ENCODE data around the gene COP1. TPM values are rescaled to one million over a fixed set of nuclear protein-coding genes. Genes with fewer than 3 reads are reported as not detected.
A peak's percentile ranks its signal among the peaks of the same experiment; 100 is the strongest.

The COP1 gene
- total and polyA plus RNA-seq, 10 of the 15 experiments (the other 5 are each of a cell fraction or from before 2014, with no cell fraction given) = 17.7 to 49.9 (median 38.7) TPM

DNA sequence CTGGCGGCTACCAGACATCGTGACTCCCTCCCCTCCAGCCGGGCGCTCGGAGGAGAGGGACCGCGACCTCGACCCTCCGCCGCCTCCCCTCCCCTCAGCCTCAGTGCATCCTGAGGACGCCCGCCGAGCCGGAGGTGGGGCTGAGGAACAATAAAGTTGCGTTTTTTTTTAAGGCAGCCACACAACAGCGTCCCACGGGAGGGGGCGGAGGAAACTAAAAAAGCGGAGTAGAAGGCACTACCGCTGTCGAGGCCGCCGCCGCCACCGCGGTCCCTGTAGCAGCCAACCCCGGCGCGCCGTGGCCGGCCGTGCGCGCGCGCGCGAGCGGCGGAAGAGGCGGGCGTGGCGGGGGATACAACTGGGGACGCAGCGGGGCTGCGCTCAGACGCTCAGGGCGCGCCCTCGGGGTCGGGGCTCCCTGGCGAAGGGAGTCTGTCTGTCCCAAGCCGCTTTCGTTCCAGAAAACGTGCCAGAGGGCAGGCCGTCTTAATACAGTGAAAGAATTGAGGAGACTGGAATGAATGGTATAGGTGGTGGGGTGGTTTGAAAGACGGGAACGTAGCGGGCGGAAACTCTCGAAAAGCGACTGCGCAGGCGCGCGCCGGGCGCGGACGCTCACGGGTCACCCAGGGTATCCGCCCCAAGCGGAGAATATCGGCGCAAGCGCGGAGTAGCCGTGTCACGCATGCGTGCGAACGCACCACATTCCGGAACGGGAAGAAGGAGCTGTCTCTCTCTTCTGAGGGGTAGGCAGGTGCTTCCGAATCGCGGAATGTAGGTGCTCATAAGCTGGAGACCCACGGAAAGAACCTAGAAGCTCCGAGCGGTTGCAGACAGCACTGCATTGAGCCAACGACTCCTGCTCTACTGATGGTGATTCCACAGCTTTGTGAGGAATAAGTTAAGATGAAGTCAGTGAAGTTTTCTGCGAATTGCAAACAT, at the start of gene COP1 (continued):
- TF ChIP-seq, protein P1, sequence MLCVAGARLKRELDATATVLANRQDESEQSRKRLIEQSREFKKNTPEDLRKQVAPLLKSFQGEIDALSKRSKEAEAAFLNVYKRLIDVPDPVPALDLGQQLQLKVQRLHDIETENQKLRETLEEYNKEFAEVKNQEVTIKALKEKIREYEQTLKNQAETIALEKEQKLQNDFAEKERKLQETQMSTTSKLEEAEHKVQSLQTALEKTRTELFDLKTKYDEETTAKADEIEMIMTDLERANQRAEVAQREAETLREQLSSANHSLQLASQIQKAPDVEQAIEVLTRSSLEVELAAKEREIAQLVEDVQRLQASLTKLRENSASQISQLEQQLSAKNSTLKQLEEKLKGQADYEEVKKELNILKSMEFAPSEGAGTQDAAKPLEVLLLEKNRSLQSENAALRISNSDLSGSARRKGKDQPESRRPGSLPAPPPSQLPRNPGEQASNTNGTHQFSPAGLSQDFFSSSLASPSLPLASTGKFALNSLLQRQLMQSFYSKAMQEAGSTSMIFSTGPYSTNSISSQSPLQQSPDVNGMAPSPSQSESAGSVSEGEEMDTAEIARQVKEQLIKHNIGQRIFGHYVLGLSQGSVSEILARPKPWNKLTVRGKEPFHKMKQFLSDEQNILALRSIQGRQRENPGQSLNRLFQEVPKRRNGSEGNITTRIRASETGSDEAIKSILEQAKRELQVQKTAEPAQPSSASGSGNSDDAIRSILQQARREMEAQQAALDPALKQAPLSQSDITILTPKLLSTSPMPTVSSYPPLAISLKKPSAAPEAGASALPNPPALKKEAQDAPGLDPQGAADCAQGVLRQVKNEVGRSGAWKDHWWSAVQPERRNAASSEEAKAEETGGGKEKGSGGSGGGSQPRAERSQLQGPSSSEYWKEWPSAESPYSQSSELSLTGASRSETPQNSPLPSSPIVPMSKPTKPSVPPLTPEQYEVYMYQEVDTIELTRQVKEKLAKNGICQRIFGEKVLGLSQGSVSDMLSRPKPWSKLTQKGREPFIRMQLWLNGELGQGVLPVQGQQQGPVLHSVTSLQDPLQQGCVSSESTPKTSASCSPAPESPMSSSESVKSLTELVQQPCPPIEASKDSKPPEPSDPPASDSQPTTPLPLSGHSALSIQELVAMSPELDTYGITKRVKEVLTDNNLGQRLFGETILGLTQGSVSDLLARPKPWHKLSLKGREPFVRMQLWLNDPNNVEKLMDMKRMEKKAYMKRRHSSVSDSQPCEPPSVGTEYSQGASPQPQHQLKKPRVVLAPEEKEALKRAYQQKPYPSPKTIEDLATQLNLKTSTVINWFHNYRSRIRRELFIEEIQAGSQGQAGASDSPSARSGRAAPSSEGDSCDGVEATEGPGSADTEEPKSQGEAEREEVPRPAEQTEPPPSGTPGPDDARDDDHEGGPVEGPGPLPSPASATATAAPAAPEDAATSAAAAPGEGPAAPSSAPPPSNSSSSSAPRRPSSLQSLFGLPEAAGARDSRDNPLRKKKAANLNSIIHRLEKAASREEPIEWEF (IDR thresholded peaks at IDR 0.05; ENCODE audit: insufficient replicate concordance, low read depth, low read length) = peak; percentile 59
- TF ChIP-seq MTA3 (IDR thresholded peaks at IDR 0.05; ENCODE audit: borderline replicate concordance, low read length) (no peak), ZNF24 (IDR thresholded peaks at IDR 0.05) (0 out of 2 replicates have a peak, but pooled peaks have one; percentile 24), GATAD2B (conservative IDR thresholded peaks at IDR 0.05; ENCODE audit: low read depth) (peak; percentile 19; the same call in 1 of the 2 replicates), NBN (IDR thresholded peaks at IDR 0.05) (0 out of 2 replicates have a peak, but pooled peaks have one; percentile 14), PRDM15 (CRISPR knock-in tag; IDR thresholded peaks at IDR 0.05) (no peak)
- TF ChIP-seq, protein P2, sequence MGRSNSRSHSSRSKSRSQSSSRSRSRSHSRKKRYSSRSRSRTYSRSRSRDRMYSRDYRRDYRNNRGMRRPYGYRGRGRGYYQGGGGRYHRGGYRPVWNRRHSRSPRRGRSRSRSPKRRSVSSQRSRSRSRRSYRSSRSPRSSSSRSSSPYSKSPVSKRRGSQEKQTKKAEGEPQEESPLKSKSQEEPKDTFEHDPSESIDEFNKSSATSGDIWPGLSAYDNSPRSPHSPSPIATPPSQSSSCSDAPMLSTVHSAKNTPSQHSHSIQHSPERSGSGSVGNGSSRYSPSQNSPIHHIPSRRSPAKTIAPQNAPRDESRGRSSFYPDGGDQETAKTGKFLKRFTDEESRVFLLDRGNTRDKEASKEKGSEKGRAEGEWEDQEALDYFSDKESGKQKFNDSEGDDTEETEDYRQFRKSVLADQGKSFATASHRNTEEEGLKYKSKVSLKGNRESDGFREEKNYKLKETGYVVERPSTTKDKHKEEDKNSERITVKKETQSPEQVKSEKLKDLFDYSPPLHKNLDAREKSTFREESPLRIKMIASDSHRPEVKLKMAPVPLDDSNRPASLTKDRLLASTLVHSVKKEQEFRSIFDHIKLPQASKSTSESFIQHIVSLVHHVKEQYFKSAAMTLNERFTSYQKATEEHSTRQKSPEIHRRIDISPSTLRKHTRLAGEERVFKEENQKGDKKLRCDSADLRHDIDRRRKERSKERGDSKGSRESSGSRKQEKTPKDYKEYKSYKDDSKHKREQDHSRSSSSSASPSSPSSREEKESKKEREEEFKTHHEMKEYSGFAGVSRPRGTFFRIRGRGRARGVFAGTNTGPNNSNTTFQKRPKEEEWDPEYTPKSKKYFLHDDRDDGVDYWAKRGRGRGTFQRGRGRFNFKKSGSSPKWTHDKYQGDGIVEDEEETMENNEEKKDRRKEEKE (IDR thresholded peaks at IDR 0.05) = no peak
- TF ChIP-seq, protein P3, sequence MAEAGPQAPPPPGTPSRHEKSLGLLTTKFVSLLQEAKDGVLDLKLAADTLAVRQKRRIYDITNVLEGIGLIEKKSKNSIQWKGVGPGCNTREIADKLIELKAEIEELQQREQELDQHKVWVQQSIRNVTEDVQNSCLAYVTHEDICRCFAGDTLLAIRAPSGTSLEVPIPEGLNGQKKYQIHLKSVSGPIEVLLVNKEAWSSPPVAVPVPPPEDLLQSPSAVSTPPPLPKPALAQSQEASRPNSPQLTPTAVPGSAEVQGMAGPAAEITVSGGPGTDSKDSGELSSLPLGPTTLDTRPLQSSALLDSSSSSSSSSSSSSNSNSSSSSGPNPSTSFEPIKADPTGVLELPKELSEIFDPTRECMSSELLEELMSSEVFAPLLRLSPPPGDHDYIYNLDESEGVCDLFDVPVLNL (IDR thresholded peaks at IDR 0.05; ENCODE audit: low read depth, low read length) = peak; percentile 92
- TF ChIP-seq, protein P4, sequence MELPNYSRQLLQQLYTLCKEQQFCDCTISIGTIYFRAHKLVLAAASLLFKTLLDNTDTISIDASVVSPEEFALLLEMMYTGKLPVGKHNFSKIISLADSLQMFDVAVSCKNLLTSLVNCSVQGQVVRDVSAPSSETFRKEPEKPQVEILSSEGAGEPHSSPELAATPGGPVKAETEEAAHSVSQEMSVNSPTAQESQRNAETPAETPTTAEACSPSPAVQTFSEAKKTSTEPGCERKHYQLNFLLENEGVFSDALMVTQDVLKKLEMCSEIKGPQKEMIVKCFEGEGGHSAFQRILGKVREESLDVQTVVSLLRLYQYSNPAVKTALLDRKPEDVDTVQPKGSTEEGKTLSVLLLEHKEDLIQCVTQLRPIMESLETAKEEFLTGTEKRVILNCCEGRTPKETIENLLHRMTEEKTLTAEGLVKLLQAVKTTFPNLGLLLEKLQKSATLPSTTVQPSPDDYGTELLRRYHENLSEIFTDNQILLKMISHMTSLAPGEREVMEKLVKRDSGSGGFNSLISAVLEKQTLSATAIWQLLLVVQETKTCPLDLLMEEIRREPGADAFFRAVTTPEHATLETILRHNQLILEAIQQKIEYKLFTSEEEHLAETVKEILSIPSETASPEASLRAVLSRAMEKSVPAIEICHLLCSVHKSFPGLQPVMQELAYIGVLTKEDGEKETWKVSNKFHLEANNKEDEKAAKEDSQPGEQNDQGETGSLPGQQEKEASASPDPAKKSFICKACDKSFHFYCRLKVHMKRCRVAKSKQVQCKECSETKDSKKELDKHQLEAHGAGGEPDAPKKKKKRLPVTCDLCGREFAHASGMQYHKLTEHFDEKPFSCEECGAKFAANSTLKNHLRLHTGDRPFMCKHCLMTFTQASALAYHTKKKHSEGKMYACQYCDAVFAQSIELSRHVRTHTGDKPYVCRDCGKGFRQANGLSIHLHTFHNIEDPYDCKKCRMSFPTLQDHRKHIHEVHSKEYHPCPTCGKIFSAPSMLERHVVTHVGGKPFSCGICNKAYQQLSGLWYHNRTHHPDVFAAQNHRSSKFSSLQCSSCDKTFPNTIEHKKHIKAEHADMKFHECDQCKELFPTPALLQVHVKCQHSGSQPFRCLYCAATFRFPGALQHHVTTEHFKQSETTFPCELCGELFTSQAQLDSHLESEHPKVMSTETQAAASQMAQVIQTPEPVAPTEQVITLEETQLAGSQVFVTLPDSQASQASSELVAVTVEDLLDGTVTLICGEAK (IDR thresholded peaks at IDR 0.05; ENCODE audit: borderline replicate concordance) = peak; percentile 95
